ENCODE results near the gene TRIML1.

- TF ChIP-seq CTCF (IDR thresholded peaks at IDR 0.05 in 2 of 3, conservative IDR thresholded peaks at IDR 0.05 in 1 of 3; ENCODE audit: borderline replicate concordance in 1 of 3, insufficient read depth in 1 of 3, low read depth in 2 of 3, low read length in 2 of 3) (no peak), POLR2AphosphoS5 (IDR thresholded peaks at IDR 0.05; ENCODE audit: low read depth, low read length) (no peak), EGR1 (IDR thresholded peaks at IDR 0.05; ENCODE audit: low read depth) (no peak), EZH2 (IDR thresholded peaks at IDR 0.05) (no peak), YY1 (IDR thresholded peaks at IDR 0.05; ENCODE audit: extremely low read depth, insufficient replicate concordance, low read depth, low read length) (no peak), POLR2A (IDR thresholded peaks at IDR 0.05; ENCODE audit: borderline replicate concordance, extremely low read depth, insufficient read depth, insufficient read length) (no peak), REST (IDR thresholded peaks at IDR 0.05; ENCODE audit: low read depth) (no peak), FOSL1 (IDR thresholded peaks at IDR 0.05; ENCODE audit: low read depth) (no peak), CEBPB (IDR thresholded peaks at IDR 0.05; ENCODE audit: low read depth) (no peak), ZNF274 (IDR thresholded peaks at IDR 0.05; ENCODE audit: low read depth, low read length) (no peak), ZFX (IDR thresholded peaks at IDR 0.05) (no peak)
- TF ChIP-seq, protein P1, sequence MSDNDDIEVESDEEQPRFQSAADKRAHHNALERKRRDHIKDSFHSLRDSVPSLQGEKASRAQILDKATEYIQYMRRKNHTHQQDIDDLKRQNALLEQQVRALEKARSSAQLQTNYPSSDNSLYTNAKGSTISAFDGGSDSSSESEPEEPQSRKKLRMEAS (IDR thresholded peaks at IDR 0.05) = 0 out of 2 replicates have a peak, but pooled peaks have one; percentile 4
- TF ChIP-seq, protein P2, sequence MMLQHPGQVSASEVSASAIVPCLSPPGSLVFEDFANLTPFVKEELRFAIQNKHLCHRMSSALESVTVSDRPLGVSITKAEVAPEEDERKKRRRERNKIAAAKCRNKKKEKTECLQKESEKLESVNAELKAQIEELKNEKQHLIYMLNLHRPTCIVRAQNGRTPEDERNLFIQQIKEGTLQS (IDR thresholded peaks at IDR 0.05) = no peak
Measured at GRCh38 chr4:188110741-188111471, 28.3 kb upstream of the TRIML1 start.

All from HCT116 (cell line).